SJSA1 (cell line): ENCODE measurements around the gene CTNNA3. TPM values are rescaled to one million over a fixed set of nuclear protein-coding genes. Genes with fewer than 3 reads are reported as not detected.
"Not testable (repeated sequence)": the region's sequence is repeated elsewhere in the genome, so short reads cannot be mapped to it uniquely, and the experiment has no call there.

Experiments used
- DNase-seq, 2 experiments: peaks; one replicate each; pipeline ENCODE4 v3.0.0-alpha.2; 2015 to 2020; ENCODE audit warnings: low spot score in 2 of 2, low read depth in 1 of 2
- H3K27ac ChIP-seq: fragments of 250-450 bp; sonication (Bioruptor Pico); 2 replicates; pipeline ENCODE4 v1.5.1; 2020; ENCODE audit warnings: mild to moderate bottlenecking, moderate library complexity
- H3K27me3 ChIP-seq: fragments of 250-450 bp; sonication (Bioruptor Pico); replicated peaks from 2 replicates; pipeline ENCODE4 v1.5.1; 2020; ENCODE audit warnings: mild to moderate bottlenecking, moderate library complexity
- H3K36me3 ChIP-seq: fragments of 250-450 bp; sonication (Bioruptor Pico); 2 replicates; pipeline ENCODE4 v1.5.1; 2020; ENCODE audit warnings: mild to moderate bottlenecking
- H3K4me1 ChIP-seq: fragments of 250-450 bp; sonication (Bioruptor Pico); replicated peaks from 2 replicates; pipeline ENCODE4 v1.6.1; 2021; ENCODE audit warnings: mild to moderate bottlenecking
- H3K4me3 ChIP-seq: fragments of 250-450 bp; sonication (Bioruptor Pico); 2 replicates; pipeline ENCODE4 v1.5.1; 2020; ENCODE audit warnings: mild to moderate bottlenecking
- H3K9me3 ChIP-seq: fragments of 250-450 bp; sonication (Bioruptor Pico); replicated peaks from 2 replicates; pipeline ENCODE4 v1.5.1; 2020; ENCODE audit warnings: mild to moderate bottlenecking
- total RNA-seq: library from RNA; depleted of rRNA; stranded (reverse); fragments of >200 nt; shearing (Covaris generic); gene quantifications from 2 replicates; pipeline ENCODE4 v1.2.3, GENCODE V29; 2014

CTNNA3 gene
- total RNA-seq, 1 experiment from 2014 or later = 0.18 TPM

DNA sequence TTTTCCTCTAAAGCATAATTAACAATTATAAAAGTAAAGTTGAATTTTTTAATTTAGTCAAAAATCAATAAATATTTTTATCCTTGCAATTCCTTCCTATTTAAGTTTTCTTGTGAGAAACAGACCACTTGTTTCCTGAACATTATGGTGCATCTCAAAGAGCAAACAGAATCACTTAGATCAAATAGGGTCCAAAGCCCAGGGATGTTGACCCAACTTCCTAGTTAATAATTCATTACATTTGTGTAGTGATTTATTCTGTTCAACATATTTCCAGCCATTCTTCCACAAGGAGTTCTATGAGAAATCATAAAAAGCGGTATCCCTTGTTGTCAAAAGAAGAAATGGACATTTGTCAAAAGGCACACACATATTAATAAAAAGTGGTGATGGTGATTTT, 454.5 kb downstream of the CTNNA3 start:
- Histone ChIP-seq H3K36me3 (no peaks in the 10 kb centered on the region), H3K9me3 (no peaks in the 10 kb centered on the region), H3K27ac (no peak overlapping the region), H3K27me3 (no peaks in the 10 kb centered on the region), H3K4me3 (no peak overlapping the region), H3K4me1 (no peaks in the 10 kb centered on the region)
- DNase-seq = no peak

DNA sequence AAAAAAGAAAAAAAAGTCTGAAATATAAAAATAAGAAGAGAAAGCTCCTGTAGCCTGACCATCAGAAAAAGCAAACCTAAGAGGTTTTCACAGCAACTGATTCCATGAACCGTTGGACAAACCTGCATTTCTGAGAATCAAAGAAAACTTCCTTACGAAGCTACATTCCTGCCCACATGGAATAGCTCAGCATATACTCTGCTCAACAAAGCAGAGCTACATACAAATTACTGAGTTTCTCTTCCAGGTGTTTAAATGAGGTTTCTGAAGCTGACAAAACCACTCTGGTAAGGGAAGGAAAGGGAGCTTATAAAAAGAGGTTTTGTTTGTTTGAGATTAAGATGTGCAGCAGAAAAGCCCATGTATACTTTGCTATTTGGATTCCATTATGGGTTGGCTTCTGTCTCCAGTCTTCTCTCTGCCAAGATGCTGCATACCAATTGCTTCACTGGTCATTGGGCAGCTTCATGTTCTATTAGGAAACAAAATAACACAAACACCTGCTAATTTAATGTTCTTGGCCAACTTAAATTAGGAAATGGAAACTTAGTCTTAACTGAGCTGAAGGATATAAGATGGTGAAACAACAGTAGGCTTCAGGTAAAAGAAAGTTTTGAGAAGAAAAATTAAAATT, 456.0 kb downstream of the CTNNA3 start:
- H3K27ac ChIP-seq = no peak overlapping the region
- H3K4me1 ChIP-seq = no peaks in the 10 kb centered on the region
- no peaks in the 10 kb centered on the region for H3K27me3 ChIP-seq
- no peak for DNase-seq
- H3K9me3 ChIP-seq = no peaks in the 10 kb centered on the region
- H3K4me3 ChIP-seq = no peak overlapping the region
- no peaks in the 10 kb centered on the region for H3K36me3 ChIP-seq

DNA sequence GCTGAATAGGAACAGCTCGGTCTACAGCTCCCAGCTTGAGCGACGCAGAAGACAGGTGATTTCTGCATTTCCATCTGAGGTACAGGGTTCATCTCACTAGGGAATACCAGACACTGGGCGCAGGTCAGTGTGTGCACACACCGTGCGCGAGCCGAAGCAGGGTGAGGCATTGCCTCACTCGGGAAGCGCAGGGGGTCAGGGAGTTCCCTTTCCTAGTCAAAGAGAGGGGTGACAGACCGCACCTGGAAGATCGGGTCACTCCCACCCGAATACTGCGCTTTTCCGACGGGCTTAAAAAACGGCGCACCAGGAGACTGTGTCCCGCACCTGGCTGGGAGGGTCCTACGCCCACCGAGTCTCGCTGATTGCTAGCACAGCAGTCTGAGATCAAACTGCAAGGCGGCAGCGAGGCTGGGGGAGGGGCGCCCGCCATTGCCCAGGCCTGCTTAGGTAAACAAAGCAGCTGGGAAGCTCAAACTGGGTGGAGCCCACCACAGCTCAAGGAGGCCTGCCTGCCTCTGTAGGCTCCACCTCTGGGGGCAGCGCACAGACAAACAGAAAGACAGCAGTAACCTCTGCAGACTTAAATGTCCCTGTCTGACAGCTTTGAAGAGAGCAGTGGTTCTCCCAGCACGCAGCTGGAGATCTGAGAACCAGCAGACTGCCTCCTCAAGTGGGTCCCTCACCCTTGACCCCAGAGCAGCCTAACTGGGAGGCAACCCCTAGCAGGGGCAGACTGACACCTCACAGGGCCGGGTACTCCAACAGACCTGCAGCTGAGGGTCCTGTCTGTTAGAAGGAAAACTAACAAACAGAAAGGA, 465.1 kb downstream of the CTNNA3 start:
- DNase-seq, H3K36me3 ChIP-seq, H3K27ac ChIP-seq, H3K27me3 ChIP-seq, H3K4me1 ChIP-seq, H3K4me3 ChIP-seq, H3K9me3 ChIP-seq: not testable (repeated sequence)

DNA sequence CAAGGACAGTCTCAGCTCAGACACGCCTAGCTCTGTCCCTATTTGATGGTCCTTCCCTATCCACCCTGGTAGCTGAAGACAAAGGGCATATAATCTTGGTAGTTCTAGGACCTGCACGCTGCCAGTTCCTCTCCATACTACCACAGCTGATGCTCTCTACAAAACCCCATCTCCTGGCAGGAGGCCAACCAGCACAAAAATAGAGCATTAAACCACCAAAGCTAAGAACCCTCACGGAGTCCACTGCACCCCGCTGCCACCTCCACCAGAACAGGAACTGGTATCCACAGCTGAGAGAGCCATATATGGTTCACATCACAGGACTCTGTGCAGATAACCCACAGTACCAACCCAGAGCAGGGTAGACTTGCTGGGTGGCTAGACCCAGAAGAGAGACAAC, 470.8 kb downstream of the CTNNA3 start:
- no peaks in the 10 kb centered on the region for H3K9me3 ChIP-seq
- H3K36me3 ChIP-seq = no peaks in the 10 kb centered on the region
- DNase-seq = no peak
- H3K4me3 ChIP-seq = no peak overlapping the region
- no peaks in the 10 kb centered on the region for H3K4me1 ChIP-seq
- no peak overlapping the region for H3K27ac ChIP-seq
- H3K27me3 ChIP-seq = no peaks in the 10 kb centered on the region

DNA sequence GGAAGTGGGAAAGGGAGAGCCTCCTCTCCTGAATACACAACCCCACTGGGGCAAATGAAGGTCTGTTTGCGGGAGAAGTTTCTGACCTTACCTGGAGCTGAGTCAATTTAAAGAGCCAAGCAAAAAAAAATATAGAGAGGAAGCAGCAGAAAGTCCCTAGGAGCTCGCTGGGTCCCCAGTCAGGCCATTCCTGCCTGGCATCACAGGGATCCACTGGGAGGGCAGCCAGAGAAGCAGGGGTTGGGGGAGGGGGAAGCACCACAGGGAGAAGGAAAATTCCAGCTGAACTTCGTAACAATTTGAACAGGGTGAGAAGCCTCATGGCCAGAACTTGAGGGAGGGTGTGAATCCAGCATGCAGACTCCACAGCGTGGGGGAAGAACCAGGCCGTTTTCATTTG, 471.4 kb downstream of the CTNNA3 start:
- Histone ChIP-seq H3K27ac (no peak overlapping the region), H3K9me3 (no peaks in the 10 kb centered on the region), H3K4me3 (no peak overlapping the region), H3K36me3 (no peaks in the 10 kb centered on the region), H3K4me1 (no peaks in the 10 kb centered on the region), H3K27me3 (no peaks in the 10 kb centered on the region)
- no peak for DNase-seq

DNA sequence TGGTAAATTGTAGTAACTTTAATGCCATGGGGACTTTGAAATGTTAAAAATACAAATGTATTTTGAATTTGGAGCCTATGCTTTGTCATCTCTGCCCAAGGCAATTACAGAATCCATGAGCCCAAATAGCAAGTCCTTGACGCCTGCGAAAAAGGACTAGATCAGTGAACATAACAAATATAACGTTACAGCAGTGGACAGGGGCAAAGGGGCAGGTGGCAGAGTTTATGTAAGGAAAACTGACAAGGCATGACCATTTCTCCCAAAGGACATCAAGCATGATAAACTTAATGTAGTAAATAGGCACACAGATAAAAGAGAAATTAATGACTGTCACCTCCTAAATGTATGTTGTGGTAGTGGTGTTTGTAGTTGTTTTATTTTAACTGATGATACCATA, 473.1 kb downstream of the CTNNA3 start:
- H3K4me3 ChIP-seq = no peak overlapping the region
- no peaks in the 10 kb centered on the region for H3K36me3 ChIP-seq
- H3K9me3 ChIP-seq = no peaks in the 10 kb centered on the region
- no peak overlapping the region for H3K27ac ChIP-seq
- DNase-seq = no peak
- H3K4me1 ChIP-seq = no peaks in the 10 kb centered on the region
- no peaks in the 10 kb centered on the region for H3K27me3 ChIP-seq

DNA sequence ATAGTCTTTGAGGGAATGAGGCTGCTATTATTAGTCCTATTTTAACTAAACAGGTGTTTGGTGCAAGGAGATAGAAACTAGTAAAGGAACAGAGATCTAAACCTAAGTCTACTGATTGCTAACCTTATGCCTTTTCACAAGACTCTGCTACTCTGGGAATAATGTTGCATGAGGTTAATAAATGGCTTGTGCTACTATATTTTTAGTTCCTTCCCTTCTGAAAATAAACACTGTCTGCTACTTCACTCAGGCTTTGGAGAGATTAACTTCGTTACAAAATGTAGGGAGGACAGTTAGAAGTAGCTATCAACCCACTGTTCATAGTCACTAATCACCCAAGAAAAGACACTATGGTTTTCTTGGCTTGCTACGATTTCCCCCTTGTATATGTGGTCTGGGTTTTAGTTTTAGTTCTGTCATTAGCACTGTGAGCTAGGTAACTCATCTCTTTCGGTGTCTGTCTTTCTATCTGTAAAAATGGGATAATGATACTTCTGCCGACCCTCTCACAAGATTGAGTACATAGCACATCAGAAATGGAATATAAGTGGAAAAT, 474.0 kb downstream of the CTNNA3 start:
- no peak for DNase-seq
- Histone ChIP-seq H3K4me3 (no peak overlapping the region), H3K4me1 (no peaks in the 10 kb centered on the region), H3K27me3 (peaks cover 3% of the 10 kb centered on the region; the same call in 1 of the 2 replicates), H3K27ac (no peak overlapping the region), H3K36me3 (no peaks in the 10 kb centered on the region), H3K9me3 (no peaks in the 10 kb centered on the region)

DNA sequence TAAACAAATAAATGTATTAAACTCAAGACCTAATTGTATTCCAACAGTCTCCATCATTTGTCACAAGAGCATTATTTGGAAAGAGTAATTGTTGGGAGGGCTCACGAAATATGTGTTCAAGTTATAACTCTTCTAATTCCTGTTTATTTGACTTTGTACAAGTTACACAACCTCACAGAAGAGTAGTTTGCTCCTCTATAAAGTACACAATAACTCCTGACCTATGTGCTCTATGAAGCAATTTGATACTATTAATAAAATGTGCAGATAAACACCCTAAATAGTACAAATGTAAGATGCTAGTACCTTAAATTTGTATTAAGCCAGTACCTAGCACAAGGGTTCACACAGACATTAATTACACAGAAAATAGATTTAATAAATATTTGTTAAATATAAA, 484.3 kb downstream of the CTNNA3 start:
- Histone ChIP-seq H3K36me3 (no peaks in the 10 kb centered on the region), H3K4me1 (no peaks in the 10 kb centered on the region), H3K9me3 (no peaks in the 10 kb centered on the region), H3K4me3 (no peak overlapping the region), H3K27me3 (no peaks in the 10 kb centered on the region), H3K27ac (no peak overlapping the region)
- no peak for DNase-seq

DNA sequence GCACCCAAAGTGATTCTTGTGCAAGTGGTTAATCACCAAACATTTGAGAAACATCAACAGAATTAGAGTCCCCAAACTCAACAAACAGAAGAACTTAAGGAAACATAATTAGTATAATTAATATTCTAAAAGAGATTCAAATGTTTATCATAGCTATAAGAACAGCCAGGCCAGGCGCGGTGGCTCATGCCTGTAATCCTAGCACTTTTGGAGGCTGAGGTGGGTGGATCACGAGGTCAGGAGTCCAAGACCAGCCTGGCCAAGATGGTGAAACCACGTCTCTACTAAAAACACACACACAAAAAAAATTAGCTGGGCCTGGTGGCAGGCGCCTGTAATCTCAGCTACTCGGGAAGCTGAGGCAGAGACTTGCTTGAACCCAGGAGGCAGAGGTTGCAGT, 488.1 kb downstream of the CTNNA3 start:
- not testable (repeated sequence) for H3K9me3 ChIP-seq

DNA sequence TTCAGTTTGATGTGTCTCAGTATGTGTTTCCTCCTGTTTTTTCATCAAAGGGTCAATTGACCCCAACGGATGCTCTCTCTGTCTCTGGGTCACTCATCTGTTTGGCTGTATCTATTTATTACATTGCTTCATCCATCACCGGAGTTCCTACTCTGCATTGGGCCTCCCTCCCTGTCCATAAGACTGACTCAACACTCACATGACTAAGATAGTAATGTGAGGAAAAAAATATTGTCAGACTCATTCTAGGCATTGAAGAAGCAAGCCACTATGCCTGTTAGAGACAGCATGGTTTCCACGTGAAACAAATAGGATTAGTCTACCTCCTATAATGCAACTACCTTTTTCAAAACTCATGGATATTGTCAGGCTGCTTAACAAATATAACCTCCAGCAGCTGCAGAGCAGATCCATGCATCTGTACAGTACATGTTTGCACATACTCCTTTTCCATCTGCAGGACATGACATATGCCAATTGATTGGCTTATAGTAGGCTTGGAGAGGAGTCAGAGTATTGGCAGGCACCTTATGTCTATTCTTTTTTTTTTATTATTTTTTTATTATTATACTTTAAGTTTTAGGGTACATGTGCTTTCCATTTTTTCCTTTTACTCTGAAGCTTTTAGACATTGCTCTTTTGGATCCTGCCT, 495.0 kb downstream of the CTNNA3 start:
- Histone ChIP-seq H3K9me3 (no peaks in the 10 kb centered on the region), H3K4me1 (no peaks in the 10 kb centered on the region), H3K27ac (no peak overlapping the region), H3K27me3 (no peaks in the 10 kb centered on the region; the same call in 1 of the 2 replicates), H3K36me3 (no peaks in the 10 kb centered on the region), H3K4me3 (no peak overlapping the region)
- no peak for DNase-seq

More for the DNA sequence above, 488.1 kb downstream of the CTNNA3 start:
- not testable (repeated sequence) for H3K36me3 ChIP-seq, H3K4me3 ChIP-seq, H3K27ac ChIP-seq, H3K4me1 ChIP-seq, DNase-seq, H3K27me3 ChIP-seq

DNA sequence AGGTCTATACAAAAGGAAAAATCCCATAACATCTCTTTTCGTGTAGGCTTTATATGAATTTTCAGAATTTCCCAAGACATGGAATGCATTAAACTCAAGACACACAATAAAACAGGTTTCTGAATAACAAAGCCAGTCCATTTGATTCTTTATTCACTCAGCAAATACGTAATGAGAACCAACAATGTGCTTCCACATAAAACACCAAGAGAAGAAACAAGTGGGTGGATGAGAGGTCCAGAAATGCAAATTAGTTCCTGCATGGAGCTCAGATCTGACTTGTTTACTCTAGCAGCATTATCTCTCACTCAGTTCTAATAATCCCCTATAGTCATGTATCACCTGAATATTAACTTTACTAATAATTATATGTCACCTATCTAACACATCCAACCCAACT, 520.6 kb downstream of the CTNNA3 start:
- Histone ChIP-seq H3K9me3 (no peaks in the 10 kb centered on the region), H3K27ac (no peak overlapping the region), H3K27me3 (no peaks in the 10 kb centered on the region), H3K4me3 (no peak overlapping the region), H3K36me3 (no peaks in the 10 kb centered on the region), H3K4me1 (no peaks in the 10 kb centered on the region)
- no peak for DNase-seq

DNA sequence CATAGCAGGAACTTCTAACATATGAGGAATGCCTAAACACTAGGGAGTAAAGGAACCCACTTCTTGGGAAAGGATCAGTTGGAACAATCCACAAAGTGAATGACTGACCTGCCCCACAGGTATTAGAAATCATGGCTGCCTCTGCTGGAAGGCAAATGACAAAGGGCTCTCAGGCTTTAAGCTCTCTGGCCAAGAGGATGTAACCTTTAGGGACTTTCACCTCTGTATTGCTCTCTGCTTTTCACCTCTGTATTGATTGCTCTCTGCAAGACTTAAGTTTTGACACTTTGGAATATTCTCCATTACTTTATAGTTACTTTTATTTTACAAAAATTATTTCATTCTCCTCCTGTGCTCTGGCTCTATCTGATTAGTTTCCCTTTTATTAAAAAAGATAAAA, 522.2 kb downstream of the CTNNA3 start:
- Histone ChIP-seq H3K4me1 (no peaks in the 10 kb centered on the region), H3K27ac (no peak overlapping the region), H3K27me3 (no peaks in the 10 kb centered on the region), H3K36me3 (no peaks in the 10 kb centered on the region), H3K4me3 (no peak overlapping the region), H3K9me3 (no peaks in the 10 kb centered on the region)
- no peak for DNase-seq

DNA sequence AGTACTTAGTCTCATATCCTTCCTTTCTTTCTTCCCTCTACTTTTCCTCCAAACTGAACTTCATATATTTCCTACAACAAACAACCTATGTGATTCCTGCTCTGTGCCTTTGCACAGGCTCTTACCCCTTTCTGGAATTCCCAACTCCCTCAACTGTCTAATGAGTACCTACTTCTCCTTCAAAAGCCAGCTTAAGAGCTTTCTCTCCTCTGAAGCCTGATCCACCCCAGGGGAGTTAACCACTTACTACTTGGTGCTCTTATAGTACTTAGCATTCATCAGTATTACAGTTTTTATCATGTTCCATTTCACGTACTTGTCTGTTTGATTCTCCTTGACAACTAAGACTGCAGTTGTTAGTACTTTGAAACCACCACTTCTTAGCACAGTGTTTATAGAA, 524.0 kb downstream of the CTNNA3 start:
- DNase-seq = no peak
- no peaks in the 10 kb centered on the region for H3K27me3 ChIP-seq
- H3K4me3 ChIP-seq = no peak overlapping the region
- no peaks in the 10 kb centered on the region for H3K9me3 ChIP-seq
- no peak overlapping the region for H3K27ac ChIP-seq
- no peaks in the 10 kb centered on the region for H3K36me3 ChIP-seq
- no peaks in the 10 kb centered on the region for H3K4me1 ChIP-seq

DNA sequence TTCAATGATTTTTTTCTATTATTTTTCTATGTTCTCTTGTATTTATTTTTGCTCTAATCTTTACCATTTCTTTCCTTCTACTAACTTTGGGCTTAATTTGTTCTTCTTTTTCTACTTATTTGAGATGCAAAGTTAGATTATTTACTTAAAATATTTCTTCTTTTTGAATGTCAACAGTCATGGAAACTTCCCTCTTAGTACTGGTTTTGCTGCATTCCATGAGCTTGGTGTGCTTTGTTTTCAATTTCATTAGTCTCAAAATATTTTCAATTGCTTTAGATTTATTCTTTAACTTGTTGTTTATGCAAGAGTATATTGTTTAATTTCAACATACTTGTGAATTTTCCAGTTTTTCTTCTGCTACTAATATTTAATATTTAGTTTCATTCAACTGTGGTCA, 539.8 kb downstream of the CTNNA3 start:
- no peak for DNase-seq
- Histone ChIP-seq H3K27me3 (no peaks in the 10 kb centered on the region), H3K4me1 (no peaks in the 10 kb centered on the region)

More for the DNA sequence above, 539.8 kb downstream of the CTNNA3 start:
- H3K4me3 ChIP-seq = no peak overlapping the region
- no peaks in the 10 kb centered on the region for H3K36me3 ChIP-seq
- H3K27ac ChIP-seq = no peak overlapping the region
- no peaks in the 10 kb centered on the region for H3K9me3 ChIP-seq
